IPS-NIHi11 (cell line): ENCODE measurements around the gene TNRC6B.

ENCODE experiments used
- DNase-seq: peaks from one replicate; pipeline ENCODE4 v3.0.0; 2012; ENCODE audit warnings: mixed read lengths, low spot score

The TNRC6B gene

DNA sequence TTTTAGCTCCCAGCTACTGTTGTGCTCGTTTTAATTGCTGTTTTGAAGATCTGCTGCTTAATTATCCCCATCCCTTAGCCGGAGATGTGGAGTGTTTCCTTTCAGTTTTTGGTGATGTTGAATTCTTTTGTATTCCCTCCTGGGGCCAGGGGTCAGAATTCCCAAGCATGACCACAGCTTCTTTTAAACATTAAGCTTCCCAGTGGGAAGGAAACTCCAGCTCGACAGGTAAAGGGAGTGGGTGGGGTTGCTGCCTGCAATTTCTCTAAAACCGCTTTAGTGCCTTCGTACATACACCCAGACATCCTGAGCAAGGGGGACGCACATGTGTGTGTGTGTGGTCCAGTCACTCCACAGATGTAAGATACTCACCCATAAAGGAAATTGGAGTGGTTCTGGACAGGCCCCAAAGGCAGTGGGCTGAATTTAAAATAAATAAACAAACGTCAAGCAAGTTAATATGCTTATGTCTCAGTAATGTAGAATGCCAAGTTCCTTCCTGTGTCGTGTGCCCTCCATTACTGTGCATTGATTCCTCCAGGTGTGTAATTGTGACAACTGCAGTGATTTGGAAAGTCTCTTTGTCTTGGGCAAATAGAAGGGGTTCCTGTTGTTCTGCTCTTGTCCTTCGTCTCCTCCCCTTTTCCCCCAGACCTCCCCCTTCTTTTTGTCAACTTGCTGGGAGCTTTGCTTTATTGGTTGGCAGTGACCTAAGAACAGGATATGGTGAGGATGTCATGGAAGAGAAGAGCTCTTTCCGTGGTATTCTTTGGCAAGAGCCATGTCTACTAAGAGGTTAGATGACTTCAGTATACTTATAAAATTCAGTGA, 149.4 kb downstream of the TNRC6B start:
- DNase-seq: peak; percentile 49

DNA sequence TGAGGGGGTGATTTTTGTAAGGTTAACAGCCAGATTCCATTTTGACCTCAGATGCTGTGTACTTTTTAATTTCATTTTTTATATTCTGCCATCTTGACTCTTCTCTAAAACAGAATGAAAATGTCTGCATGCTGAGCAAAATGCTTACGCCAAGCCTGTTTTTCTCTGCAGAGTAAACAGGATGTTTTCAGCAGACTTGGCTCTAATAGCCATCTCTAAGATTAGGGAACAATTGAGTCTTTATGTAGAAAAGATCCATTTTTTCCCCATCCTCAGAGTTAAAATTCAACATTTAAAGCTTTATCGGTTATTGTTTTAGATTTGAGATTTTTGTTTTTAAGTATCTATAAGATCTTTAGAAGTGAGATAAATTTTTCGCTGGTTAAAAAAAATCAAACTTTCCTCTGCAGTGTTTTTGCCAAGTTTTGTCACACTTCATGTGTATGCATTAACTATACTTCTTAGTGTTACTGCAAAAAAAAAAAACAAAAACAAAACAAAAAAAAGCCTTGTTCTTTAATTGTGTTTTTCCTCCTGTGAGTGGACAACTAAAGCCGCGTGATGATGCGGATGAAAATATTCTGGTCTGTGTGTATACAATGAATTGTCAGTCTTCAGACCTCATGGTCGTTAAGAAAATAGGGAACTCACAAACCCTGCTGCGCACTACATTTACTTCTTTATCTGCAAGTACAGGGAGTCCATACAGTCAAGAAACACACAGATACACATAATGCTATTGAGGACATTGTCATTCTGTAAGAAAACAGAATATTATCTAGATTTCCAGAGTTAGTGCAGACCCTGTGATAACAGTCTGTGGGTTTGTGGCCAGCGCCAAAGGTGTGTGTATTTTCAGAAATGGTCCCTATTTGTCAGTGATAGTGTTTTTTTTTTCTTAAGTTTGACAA, 151.1 kb downstream of the TNRC6B start:
- DNase-seq: no peak

- no peak for DNase-seq
Measured at GRCh38 chr22:40329466-40329865, 151.7 kb downstream of the TNRC6B start.

- no peak for DNase-seq
Measured at GRCh38 chr22:40330086-40330485, 152.4 kb downstream of the TNRC6B start.

GRCh38 chr22:40330615-40331014, 152.9 kb downstream of the TNRC6B start:
- no peak for DNase-seq

DNA sequence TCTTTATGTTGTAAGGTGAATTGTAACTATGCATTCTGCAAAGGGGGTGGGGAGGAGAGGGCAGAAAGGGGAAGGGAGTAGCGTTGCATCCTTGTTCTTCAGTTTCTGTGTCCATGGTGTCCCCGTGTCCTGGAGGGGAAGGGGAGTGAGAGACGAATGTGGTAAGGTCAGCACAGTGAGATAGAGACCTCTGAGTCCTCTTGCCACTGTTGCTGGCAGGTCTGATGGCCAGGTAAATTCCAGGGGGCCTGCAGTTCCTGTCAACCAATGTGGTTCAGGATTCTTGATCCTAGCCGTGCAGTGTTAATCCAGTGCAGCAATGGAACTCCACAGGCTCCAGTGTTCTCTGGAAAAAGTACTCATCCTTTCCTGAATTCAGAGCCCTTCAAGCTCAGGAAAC, 154.0 kb downstream of the TNRC6B start:
- peak; percentile 12 for DNase-seq

DNA sequence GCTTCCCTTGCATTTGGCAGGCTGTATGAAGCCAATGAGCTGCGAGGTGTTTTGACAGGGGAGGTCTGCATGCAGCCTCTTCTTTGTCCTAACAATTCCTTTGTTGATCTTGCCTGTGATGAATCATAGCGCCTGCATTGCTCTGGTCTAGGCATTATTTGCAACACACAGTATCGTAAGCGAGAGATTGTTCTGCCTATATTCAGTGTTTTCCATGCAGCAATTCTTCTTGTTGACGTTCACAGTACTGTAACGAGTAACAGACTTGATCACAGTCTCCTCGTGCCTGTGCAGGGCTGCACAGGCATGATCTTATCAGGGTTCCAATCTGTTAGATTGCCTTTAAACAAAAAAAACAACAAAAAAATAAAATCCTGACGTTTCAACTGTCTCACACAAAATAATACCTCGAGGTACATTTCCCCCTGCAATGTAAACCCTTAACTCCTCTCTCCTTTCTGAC, 154.6 kb downstream of the TNRC6B start:
- peak; percentile 26 for DNase-seq

DNA sequence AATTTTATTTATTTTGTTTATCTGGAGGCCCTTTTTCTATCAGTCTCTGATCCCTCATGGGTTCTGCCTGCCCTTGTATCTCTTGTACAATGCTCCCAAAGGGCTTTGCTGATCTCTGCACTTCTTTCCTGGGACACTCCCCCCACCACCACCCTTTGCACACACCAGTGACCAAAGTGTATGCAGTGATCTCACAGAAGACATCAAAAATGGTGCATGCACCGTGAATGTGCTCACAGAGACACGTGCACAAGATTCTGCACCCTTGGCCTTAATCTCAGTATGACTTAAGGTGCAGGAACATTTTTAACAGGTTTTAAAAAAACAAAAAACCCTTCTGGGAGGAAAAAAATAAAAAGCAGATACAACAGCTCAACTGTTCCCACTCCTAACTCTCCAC, 156.3 kb downstream of the TNRC6B start:
- DNase-seq: no peak

DNA sequence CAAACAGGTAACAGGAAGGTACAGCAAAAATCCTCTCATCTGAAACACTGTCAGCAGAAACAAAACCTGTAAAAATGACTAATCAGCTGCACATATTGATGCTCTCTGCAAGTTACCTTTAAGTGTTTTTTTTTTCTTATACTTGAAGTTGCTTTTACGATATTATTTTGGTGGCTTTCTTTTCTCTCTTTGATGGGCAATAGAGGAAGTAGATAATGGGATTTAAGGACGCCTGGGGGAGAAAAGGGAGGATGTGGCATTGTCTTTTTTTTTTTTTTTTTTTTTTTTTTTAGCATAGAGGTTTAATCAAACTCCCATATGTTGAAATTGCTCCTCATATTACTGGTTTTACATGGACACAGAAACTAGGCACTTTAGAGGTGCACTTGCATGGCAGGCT, 157.2 kb downstream of the TNRC6B start:
- no peak for DNase-seq

- no peak for DNase-seq
Measured at GRCh38 chr22:40335358-40335757, 157.6 kb downstream of the TNRC6B start.

GRCh38 chr22:40340044-40340443, 162.3 kb downstream of the TNRC6B start:
- DNase-seq: no peak

DNA sequence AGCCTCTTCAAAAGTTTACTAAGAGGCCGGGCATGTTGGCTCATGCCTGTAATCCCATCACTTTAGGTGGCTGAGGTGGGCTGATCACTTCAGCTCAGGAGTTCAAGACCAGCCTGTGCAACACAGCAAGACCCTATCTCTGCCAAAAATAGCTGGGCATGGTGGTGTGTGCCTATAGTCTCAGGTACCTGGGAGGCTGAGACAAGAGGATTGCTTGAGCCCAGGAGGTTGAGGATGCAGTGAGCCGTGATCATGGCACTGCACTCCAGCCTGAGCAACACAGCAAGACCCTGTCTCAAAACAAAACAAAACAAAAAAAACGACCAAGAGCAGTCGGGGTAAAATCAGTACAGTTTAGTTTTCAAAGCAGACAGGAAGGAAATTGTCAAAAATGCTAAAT, 163.9 kb downstream of the TNRC6B start:
- no peak for DNase-seq

DNA sequence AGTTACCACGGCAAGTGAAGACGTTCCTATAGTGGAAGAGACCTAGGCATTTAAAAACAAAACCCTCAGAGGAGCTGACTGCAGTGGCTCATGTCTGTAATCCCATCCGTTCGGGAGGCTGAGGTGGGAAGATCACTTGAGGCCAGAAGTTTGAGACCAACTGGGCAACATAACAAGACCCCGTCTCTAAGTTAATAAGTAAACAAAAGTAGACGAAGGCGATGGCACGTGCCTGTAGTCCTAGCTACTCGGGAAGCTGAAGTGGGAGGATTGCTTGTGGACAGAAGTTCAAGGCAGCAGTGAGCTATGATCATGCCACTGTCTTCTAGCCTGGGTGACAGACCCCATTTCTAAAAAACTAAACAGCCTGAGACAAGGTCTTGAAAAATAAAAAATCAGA, 164.8 kb downstream of the TNRC6B start:
- no peak for DNase-seq

GRCh38 chr22:40345271-40345670, 167.5 kb downstream of the TNRC6B start:
- no peak for DNase-seq

GRCh38 chr22:40345815-40346184, 168.1 kb downstream of the TNRC6B start:
- DNase-seq: peak; percentile 48

DNA sequence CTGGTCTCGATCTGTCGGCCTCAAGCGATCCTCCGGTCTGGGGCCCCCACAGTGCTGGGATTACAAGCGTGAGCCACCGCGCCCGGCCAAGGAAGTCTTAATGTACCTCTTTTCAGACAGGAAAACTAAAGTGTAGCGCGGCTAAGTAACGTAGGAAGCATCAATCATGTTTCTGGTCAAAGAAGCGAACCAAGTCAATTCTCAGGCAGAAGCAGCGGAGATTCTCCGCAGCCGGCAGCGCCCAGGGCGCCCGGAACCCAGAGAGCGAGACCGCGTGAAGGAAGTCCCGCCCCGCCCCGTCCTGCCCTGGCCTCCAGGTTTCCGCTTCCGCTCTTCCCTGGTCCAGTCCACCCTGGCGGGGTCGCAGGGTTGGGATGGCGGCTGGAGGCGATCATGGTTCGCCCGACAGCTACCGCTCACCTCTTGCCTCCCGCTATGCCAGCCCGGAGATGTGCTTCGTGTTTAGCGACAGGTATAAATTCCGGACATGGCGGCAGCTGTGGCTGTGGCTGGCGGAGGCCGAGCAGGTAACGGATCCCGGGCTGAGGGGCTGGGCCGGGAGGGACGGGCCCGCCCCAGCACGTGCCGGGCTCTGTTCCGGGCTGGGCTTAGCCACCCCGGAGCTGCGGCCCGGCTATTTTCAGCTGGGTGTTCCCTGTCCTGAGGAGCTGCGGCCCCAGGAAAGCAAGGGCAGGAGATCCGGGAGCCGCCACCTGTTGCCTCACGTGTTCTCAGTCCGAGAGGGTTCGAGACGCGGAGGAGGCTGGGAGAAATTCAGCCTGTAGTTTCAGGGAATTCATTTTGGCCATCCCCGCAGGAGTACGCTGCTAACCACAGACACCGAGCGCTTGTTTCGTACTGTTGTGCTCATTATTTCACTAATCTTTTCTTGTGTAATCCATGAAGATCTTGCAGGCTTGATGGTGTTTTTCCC, 168.7 kb downstream of the TNRC6B start, which contains the start of gene ADSL:
Gene ADSL, plus strand, starts transcription at position 316 of the 934 bp plus-strand sequence. Its CDS starts 59 bp downstream, at position 375.
- DNase-seq: peak; percentile 94

GRCh38 chr22:40347300-40347699, 169.6 kb downstream of the TNRC6B start:
- no peak for DNase-seq

- peak; percentile 67 for DNase-seq
Measured at GRCh38 chr22:40348025-40348658, 170.4 kb downstream of the TNRC6B start.

- DNase-seq: no peak
Measured at GRCh38 chr22:40352763-40353162, 175.0 kb downstream of the TNRC6B start.

DNA sequence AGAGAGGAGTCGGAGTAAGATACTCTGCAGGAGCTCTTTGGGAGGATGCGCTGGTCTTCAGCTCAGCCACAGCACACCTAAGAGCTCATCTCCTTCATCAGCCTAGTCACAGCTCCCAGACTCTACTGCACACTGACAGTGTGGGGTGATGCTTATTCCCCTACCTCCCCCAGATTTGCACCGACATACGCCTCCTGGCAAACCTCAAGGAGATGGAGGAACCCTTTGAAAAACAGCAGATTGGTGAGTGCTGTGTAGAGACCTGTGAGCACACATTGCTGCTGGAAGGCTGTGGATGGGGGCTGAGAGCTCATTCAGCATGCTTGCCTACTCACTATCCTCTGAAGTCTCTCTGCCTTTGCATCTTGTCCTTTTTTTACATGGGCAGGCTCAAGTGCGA, 183.4 kb downstream of the TNRC6B start:
- DNase-seq: no peak

DNA sequence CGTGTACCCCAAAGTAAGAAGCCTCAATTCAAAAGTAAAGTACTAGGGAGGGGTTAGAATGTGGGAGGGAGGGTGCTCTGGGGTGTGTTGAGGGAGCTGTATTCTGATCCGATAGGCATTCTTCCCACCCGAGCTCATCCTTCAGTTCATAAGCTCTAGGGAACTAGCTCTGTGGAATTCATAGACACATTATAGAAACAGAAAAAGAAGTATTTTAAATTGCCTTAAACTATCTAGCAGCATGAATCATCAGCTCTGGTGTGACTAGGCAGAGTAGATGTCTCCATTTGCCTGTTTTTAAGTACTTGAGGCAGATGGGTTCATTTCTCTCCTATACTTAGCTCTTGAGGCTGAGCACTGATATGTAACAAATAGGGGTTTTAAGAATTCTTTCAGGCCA, 185.3 kb downstream of the TNRC6B start:
- no peak for DNase-seq
